ENCODE data around the gene LRRC8A. TPM values are rescaled to one million over a fixed set of nuclear protein-coding genes. Genes with fewer than 3 reads are reported as not detected.
"Not testable (repeated sequence)": the region's sequence is repeated elsewhere in the genome, so short reads cannot be mapped to it uniquely, and the experiment has no call there.

LRRC8A gene
- total RNA-seq (2014; rRNA removed; shearing (Covaris generic)): 62.5 and 71.4 TPM in 2 replicates

DNA sequence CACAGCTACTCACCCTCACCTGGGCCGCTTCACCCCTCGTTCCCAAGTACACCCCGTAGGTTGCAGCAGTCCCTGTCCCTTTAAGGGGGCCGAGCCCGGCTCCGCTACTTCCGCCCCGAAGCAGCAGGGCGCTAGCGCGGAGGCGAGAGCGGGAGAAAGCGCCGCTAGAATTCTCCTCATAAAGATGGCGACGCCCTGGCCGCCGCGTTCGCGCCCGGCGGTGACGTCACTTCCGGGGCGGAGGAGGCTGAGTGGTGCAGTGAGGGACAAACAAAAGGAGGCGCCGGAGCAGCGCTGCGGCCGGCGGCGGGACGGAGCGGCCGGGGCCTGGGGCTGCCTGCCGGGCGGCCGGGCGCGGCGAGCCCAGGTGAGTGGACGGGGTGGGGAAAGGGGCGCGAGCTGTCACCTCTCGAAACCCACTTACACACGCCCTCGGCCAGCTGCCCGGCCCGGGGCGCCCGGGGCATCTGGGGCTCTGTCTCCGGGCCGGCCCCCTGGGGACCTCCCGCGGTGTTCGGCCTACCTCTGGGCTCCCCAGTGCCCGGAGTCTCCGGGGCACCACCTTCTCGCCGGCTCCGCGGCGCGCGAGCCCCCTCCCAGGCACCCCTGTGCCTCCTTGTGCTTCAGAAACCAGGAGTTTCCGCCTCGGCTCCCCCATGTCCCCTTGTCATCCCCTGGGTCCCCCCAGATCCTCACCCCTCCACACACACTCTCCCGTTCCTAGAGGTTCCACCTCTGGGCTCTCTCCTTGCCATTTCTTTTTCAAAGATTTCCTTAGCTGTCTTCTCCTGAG is at the start of gene LRRC8A, which contains the start of gene KYAT1:
Gene LRRC8A, plus strand, starts transcription at position 250 of the 793 bp plus-strand sequence. CDS start 25,032 bp downstream, outside the sequence.
Gene KYAT1, minus strand, starts transcription at position 67 of the 793 bp plus-strand sequence. CDS start 36,545 bp downstream, outside the sequence.
- peak; percentile 96 for DNase-seq (ENCODE audit: low spot score)

DNA sequence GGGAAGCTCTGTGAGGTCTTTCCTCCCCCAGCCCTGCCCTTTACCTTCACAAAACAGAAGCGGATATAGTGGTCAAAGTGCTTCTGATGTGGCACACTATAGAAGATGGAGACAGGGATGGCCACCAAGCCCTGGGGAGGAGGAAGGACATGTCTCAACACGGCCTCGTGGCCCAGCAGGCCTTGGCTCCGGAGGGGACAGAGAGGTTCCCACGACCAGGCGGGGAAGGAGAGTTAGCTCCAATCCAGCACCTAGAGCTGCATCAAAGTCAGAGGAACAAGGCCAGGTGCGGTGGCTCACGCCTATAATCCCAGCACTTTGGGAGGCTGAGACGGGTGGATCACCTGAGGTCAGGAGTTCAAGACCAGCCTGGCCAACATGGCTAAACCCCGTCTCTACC is 48.2 kb upstream of the LRRC8A start:
- DNase-seq (ENCODE audit: low spot score): no peak

DNA sequence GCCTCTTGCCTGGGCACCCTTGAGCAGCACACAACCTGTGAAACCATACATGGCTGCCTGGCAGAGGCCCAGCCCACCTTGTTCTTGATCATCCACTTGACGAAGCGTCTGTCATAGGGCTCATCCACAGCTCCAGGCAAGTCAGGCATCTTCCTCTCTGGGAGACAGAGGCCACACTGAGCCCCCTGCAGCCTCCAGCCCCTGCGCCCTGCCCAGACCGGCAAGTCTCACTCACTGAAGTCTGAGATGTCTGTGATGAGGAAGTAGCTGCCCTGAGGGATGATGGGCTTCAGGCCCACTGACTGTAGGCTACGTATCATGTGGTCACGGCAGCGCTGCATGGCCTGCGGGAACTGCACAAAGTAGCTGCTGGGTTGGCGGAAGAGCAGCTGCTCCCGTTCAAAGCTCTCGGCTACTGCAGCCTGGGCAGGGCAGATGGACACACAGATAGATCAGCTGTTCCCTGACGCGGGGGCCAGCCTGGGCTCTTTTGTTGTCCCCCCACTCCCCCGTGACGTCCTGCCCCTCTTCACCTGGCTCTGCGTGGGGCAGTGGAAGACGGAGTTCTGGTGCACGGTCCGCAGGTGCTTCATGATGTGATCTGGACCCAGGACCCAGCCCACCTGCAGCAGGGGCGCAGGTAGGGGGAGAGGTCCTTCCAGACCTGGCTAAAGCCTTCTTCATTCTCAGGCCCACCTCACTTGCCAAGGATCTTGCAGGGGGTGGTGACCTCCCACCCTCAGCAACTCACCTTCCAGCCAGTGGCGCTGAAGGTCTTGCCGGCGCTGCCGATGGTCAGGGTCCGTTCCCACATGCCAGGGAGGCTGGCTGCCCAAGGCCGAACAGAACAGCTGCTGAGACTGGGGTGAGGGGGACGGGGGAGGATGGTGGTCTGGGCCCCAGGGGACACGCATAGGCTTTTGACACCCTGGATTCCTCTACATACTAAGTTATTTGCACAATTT is 46.4 kb upstream of the LRRC8A start:
- no peak for DNase-seq (ENCODE audit: low spot score)

DNA sequence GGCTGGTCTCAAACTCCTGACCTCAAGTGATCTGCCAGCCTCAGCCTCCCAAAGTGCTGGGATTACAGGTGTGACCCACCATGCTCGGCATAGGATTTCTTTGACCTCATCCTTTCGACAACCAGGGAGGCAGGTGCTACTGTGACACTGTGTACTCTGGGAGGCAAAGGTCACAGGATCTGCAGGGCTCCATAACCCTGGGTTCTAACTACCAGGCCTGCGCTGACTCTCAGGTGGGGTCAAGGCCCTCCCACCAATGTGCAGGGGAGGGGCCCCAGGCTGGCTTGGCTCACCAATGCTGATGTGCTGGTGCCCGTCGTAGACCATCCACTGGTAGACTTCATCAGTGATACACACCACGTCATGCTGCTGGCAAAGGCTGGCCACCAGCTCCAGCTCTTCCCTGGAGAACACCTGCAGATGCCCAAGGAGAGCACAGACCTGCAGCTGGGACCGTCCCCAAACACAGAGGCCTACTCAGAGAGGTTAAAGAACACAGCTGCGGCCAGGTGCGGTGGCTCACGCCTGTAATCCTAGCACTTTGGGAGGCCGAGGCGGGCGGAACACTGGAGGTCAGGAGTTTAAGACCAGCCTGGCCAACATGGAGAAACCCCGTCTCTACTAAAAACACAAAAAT is 45.3 kb upstream of the LRRC8A start:
- DNase-seq (ENCODE audit: low spot score): no peak

DNA sequence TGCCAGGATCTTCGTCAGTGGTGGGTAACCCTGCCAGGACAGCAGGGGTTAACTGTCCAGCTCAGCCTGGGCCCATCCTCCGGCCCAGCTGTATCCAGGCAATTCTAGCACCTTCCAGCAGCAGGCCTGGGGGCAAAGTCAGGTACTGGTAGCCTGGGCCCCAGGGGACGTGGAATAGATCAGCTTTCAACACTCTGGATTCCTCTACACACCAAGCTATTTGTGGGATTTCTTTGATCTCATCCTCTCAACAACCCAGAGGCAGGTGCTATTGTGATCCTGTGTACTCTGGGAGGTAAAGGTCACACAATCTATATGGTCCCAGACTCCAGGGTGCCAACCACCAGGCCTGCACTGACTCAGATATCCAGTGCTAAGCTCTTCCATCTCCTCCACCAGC is 43.6 kb upstream of the LRRC8A start:
- no peak for DNase-seq (ENCODE audit: low spot score)

DNA sequence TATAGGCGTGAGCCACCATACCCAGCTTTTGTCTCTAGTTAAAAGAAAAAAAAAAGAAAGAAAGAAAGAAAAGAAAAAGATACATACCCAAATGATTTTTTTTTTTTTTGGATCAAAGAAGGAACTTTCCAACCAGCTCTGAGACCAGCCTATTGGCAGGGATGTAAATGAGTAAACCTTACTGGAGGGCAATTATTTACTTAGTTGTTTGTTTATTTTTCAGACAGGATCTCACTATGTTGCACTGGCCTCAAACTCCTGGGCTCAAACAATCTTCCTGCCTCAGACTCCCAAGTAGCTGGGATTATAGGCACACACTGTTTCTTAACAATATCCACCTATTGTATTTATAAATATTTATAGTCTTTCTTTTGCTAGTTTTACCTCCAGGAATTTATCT is 41.4 kb upstream of the LRRC8A start:
- no peak for DNase-seq (ENCODE audit: low spot score)

DNA sequence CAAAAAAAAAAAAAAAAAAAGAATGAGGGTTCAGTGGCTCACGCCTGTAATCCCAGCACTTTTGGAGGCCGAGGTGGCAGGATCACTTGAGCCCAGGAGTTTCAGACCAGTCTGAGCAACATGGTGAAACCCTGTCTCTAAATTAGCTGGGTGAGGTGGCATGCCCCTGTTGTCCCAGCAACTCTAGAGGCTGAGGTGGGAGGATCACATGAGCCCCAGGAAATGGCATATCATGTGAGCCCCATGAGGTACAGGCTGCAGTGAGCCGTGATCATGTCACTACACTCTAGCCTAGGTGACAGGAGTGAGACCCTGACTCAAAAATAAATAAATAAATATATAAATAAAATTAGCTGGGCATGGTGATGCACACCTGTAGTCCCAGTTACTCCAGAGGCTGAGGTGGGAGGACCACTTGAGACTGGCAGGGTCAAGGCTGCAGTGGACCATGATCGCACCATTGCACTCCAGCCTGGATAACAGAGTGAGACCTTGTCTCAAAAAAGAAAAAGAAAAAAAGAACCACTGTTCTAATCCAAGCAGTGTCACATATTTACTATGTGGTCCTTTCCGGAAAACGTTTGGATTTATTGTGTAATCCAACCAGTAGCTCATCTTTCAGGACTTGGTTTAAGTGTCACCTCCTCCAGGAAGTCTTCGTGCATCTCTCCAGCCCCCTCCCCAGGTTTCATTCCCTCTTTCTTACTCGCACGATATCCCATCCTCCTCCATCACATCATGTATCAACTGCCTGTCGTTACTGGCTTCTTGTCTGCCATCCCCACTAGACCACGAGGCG is 40.0 kb upstream of the LRRC8A start:
- no peak for DNase-seq (ENCODE audit: low spot score)

DNA sequence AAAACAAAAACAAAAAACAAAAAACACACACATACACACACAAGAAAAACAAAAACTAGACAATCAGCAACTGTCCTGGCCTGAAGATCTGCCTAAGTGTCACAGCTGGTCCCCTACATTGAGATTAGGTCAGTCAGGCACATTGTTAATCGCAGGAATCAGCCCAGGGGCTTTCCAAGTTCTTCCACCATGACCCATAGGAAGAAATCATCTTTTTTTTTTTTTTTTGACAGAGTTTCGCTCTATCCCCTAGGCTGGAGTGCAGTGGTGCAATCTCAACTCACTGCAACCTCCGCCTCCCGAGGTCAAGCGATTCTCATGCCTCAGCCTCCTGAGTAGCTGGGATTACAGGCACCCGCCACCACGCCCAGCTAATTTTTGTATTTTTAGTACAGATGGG is 38.8 kb upstream of the LRRC8A start:
- not testable (repeated sequence) for DNase-seq (ENCODE audit: low spot score)

DNA sequence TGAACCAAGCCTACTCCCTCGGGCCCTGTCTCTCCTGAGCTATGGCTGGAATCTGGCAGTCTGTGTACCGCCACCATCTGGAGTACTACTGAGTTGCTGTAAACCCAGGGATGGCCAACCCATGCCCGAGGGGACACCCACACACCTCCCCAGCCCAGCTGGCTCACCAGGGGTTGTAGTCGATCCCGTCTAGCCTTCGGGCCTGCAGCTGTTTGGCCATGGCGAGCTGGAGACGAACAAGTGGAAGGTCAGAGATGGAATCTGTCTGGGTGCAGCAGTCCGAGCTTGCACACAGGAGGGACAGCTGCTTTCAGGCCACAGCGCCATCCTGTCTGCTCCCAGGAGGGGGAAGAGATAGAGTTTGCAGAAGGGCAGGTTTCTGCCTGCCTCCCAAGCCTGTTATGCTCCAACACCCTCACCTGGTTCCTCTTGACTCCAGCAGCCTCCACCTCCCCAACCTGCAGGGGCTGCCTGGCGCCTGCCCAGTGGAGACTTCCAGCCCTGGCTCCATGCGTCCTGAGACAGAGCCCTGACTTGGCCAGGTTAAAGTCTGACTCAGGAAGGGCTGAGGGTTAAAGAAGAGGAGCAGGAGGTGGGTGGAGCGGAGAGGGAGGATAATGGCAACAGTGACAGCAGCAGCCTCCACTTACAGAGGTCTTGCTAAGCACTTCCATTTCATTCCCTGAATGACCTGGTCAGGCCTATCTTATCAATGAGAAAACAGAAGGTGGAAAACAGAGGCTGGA is 36.6 kb upstream of the LRRC8A start:
- no peak for DNase-seq (ENCODE audit: low spot score)

DNA sequence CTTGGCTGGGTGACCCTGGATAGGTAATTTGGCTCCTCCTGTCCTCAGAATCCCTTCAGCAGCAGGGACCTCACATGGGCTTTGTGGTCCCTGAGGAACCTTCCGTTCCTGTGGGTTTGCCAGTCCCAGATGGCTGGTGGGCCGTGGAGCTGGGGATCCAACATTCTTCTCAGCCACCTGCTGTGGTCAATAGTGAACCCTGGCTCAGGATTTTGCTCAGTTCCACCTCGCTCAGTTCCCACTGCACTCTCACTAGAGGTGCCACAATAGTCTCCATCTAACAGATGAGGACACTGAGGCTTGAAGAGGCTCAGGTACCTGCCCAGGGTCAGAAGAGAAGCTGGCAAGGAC is 35.3 kb upstream of the LRRC8A start:
- no peak for DNase-seq (ENCODE audit: low spot score)

DNA sequence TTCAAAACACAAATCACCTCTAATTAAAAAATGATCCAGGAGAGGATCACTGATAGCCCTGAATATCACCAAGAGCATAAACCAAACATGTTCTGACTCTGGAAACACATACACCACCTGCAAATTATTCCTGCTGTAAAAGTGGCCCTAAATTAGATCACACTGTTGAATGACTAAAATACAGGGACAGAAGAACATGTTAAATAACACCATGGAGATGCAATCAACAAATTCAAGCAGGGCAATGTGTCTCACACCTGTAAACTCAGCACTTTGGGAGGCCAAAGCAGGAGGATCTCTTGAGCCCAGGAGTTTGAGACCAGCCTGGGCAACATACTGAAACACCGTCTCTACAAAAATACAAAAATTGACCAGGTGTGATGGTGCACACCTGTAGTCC is 34.1 kb upstream of the LRRC8A start:
- no peak for DNase-seq (ENCODE audit: low spot score)

DNA sequence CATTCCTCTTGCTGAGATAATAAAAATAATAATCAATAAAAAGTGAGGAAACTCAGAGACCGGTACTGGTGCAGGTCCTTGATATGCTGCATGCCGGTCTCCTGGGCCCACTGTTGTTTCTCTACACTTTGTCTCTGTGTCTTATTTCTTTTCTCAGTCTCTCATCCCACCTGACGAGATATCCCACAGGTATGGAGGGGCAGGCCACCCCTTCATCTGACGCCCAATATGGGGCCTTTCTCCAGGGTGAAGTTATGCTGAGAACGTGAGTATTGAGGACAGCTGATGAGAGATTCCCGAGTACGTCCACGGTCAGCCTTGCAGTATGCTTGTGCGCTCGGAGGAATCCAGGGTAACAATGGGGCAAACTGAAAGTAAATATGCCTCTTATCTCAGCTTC is 30.9 kb upstream of the LRRC8A start:
- DNase-seq (ENCODE audit: low spot score): not testable (repeated sequence)

DNA sequence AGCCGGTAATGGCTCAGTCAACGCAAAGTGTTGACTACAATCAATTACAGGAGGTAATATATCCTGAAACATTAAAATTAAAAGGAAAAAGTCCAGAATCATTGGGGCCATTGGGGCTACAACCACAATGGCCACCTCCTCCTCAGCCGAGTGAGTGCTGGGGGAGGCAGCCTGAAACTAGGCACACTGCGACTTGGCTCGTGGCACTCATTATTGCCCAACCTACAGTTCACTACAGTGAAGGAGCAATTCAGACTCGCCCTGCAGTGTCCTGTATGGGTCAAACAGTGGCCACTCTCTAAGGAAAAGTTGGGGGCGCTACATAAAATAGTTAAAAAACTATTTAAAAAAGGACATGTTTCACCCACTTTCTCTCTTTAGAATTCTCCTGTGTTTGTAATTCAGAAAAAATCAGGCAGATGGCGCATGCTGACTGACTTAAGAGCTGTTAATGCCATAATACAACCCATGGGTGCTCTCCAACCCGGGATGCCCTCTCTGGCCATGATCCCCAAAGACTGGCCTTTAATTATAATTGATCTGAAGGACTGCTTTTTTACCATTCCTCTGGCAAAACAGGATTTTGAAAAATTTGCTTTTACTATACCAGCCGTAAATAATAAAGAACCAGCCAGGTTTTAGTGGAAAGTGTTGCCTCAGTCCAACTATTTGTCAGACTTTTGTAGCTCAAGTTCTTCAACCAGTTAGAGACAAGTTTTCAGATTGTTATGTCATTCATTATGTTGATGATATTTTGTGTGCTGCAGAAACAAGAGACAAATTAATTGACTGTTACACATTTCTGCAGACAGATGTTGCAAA is 29.9 kb upstream of the LRRC8A start:
- DNase-seq (ENCODE audit: low spot score): peak; percentile 52

DNA sequence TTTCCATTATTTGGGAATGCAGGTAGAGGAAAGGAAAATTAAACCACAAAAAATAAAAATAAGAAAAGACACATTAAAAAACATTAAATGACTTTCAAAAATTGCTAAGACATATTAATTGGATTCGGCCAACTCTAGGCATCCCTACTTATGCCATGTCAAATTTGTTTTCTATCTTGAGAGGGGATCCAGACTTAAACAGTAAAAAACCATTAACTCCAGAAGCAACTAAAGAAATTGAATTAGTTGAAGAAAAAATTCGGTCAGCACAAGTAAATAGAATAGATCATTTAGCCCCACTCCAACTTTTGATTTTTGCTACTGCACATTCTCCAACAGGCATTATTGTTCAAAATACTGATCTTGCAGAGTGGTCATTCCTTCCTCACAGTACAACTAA is 29.3 kb upstream of the LRRC8A start:
- DNase-seq (ENCODE audit: low spot score): not testable (repeated sequence)

DNA sequence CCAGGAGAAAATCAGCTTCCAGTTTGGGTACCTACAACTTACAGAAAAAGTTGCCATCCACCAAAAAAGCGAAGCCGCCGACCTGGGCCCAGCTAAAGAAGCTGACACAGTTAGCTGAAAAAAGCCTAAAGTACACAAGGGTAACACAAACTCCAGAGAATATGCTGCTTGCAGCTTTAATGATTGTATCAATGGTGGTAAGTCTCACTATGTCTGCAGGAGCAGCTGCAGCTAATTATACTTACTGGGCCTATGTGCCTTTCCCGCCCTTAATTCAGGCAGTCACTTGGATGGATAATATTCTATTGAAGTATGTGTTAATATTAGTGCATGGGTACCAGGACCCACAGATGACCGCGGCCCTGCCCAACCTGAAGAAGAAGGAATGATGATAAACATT is 27.5 kb upstream of the LRRC8A start:
- DNase-seq (ENCODE audit: low spot score): not testable (repeated sequence)

DNA sequence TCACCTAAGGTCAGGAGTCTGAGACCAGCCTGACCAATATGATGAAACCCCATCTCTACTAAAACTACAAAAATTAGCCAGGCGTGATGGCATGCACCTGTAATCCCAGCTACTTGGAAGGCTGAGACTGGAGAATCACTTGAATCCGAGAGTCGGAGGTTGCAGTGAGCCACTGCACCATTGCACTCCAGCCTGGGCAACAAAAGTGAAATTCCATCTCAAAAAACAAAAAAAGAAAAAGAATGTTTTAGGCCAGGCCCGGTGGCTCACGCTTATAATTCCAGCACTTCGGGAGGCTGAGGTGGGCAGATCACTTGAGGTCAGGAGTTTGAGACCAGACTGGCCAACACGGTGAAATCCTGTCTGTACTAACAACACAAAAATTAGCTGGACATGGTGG is 23.5 kb upstream of the LRRC8A start:
- not testable (repeated sequence) for DNase-seq (ENCODE audit: low spot score)

DNA sequence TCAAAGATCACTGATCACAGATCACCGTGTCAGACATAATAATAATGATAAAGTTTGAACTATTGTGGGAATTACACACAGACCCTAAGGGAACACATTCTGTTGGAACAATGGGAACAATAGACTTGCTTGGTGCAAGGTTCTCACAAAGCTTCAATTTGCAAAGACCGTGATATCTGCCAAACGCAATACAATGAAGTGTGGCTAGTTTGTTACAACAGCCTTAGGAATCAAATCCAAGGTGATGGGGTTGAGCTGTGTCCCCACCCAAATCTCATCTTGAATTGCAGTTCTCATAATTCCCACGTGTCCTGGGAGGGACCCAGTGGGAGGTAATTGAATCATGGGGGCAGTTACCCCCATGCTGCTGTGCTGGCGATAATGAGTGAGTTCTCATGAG is 21.0 kb upstream of the LRRC8A start:
- no peak for DNase-seq (ENCODE audit: low spot score)

DNA sequence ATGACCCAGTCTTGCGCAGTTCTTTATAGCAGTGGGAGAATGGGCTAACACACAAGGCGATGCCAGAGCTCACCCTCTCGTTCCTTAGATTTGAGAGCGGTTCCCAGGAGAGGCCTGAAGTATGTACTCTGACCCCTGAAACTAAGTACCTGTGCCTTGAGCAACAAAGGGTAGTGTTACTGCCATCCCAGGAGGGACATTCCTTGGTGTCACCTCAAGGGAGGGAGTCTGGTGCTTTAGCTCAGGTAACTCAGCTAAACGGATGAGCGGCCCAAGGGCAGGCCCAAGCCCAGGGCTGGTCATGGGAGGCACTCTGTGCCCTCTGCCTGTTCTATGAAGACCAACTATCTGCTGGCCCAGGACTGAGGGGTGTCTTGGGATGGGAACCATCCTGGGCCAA is 20.4 kb upstream of the LRRC8A start:
- no peak for DNase-seq (ENCODE audit: low spot score)

DNA sequence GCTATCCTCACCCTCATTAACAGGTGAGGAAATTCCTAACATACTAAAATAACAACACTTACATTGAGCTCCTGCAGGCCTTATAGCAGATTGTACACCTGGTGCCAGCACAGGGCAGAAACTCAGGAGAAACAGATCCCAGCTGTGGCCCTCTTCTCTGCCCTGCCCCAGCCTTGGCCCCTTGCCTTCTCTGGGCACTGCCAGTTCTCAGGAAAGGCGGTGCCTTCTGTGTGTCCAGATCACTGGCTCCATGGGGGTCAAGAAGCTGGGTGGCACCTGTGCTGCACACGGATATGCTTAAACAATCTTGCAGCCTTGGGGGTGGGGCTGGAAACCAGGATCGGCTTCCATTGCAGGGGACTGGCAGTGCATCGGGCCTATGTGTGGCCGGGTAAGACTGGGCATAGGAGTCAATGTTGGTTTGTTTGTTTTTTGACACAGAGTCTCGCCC is 19.5 kb upstream of the LRRC8A start:
- DNase-seq (ENCODE audit: low spot score): no peak

DNA sequence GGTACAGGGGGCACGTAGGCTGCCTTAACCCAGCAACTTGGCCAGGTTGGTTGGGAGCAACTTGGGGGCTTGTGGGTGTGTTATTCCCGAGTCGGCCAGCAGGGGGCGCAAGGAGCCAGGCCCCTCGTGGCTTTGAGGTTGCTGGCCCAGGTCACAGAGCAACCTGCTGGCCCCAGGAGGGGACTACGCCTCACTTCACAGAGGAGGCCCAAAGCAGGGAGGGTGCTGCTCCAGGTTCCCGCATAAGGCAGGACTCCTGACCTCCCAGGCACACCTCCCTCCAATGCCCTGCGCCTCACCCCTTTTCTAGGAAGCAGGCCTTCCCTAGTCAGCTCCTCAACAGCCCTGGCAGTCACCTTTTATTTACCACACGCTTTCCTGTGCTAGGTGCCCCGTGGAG is 18.3 kb upstream of the LRRC8A start:
- peak; percentile 66 for DNase-seq (ENCODE audit: low spot score)
